H1 (cell line): ENCODE measurements around the gene KSR2. TPM values are rescaled to one million over a fixed set of nuclear protein-coding genes. Genes with fewer than 3 reads are reported as not detected.

Experiments
- CTCF ChIA-PET: fragments of 300-600 bp; sonication (Branson Sonifier 250); formaldehyde crosslinking; loops from one replicate; lab custom pipeline; 2021; ENCODE audit not compliant: partially characterized antibody; lab: Charles Lee
- POLR2A ChIA-PET: fragments of 300-600 bp; sonication (Branson Sonifier 250); formaldehyde crosslinking; loops from one replicate; lab custom pipeline; 2021; ENCODE audit warnings: inconsistent platforms; ENCODE audit not compliant: partially characterized antibody; lab: Charles Lee
- DNase-seq, 2 experiments: peaks; one replicate each; pipeline versions ENCODE4 v3.0.0 to v3.0.0-alpha.2; 2010 to 2022; ENCODE audit warnings: low spot score in 2 of 2, low read depth in 1 of 2, mixed read lengths in 1 of 2
- FAIRE-seq: peaks from 2 replicates; lab custom pipeline; 2011; peaks lifted over from hg19 to GRCh38; lab: Jason Lieb, UNC
- H2AFZ ChIP-seq: 2 replicates; pipeline ENCODE4 v1.8.1; 2012; ENCODE audit warnings: low read length, inconsistent platforms
- H2AK5ac ChIP-seq: 2 replicates; pipeline ENCODE4 v1.6.1; 2013; ENCODE audit warnings: low read depth, low read length
- H2BK120ac ChIP-seq: replicated peaks from 2 replicates; pipeline ENCODE3; 2013; ENCODE audit warnings: low read depth, low read length, inconsistent platforms
- H2BK12ac ChIP-seq: 2 replicates; pipeline ENCODE4 v1.6.1; 2013; ENCODE audit warnings: low read depth, low read length
- H2BK15ac ChIP-seq: 2 replicates; pipeline ENCODE4 v1.6.1; 2013; ENCODE audit warnings: low read length
- H2BK20ac ChIP-seq: 2 replicates; pipeline ENCODE4 v1.6.1; 2013; ENCODE audit warnings: low read length
- H2BK5ac ChIP-seq: 2 replicates; pipeline ENCODE4 v1.6.1; 2013; ENCODE audit warnings: low read depth, low read length
- H3K14ac ChIP-seq: 2 replicates; pipeline ENCODE4 v1.6.1; 2013; ENCODE audit warnings: inconsistent platforms; ENCODE audit not compliant: insufficient read length
- H3K18ac ChIP-seq: 2 replicates; pipeline ENCODE4 v1.6.1; 2013; ENCODE audit warnings: low read length; ENCODE audit errors: extremely low read depth
- H3K23ac ChIP-seq: 2 replicates; pipeline ENCODE4 v1.6.1; 2013; ENCODE audit warnings: inconsistent platforms; ENCODE audit not compliant: insufficient read length
- H3K23me2 ChIP-seq: 2 replicates; pipeline ENCODE4 v1.6.1; 2013; ENCODE audit warnings: low read depth, low read length
- H3K27ac ChIP-seq: 2 replicates; pipeline ENCODE4 v1.6.1; 2011; ENCODE audit warnings: low read depth, low read length, inconsistent platforms
- H3K27me3 ChIP-seq, 4 experiments: replicated peaks in 1 of 4; 1 replicate in 1 of 4; 2 replicates in 3 of 4; pipeline versions ENCODE4 v1.6.1 to v1.8.1; 2011 to 2013; ENCODE audit warnings: low read length in 3 of 4, mild to moderate bottlenecking in 3 of 4, inconsistent platforms in 2 of 4, mixed read lengths in 2 of 4, moderate library complexity in 1 of 4; ENCODE audit not compliant: control insufficient read depth in 3 of 4, insufficient read depth in 3 of 4; ENCODE audit errors: extremely low read depth in 1 of 4
- H3K36me3 ChIP-seq, 4 experiments: 2 replicates each; pipeline versions ENCODE4 v1.6.1 to v1.8.1; 2011 to 2013; ENCODE audit warnings: mild to moderate bottlenecking in 4 of 4, low read length in 3 of 4, moderate library complexity in 2 of 4, control low read depth in 1 of 4, inconsistent platforms in 1 of 4; ENCODE audit not compliant: insufficient read depth in 4 of 4, control insufficient read depth in 2 of 4
- H3K4ac ChIP-seq: replicated peaks from 2 replicates; pipeline ENCODE3; 2013; ENCODE audit warnings: low read length, low read depth, mixed read lengths, inconsistent platforms; ENCODE audit not compliant: insufficient read length
- H3K4me1 ChIP-seq, 4 experiments: replicated peaks in 1 of 4; 1 replicate in 1 of 4; 2 replicates in 3 of 4; pipeline versions ENCODE4 v1.6.1 to v1.8.1; 2011 to 2013; ENCODE audit warnings: low read length in 3 of 4, inconsistent platforms in 2 of 4, mixed read lengths in 1 of 4; ENCODE audit not compliant: insufficient read depth in 4 of 4, control insufficient read depth in 3 of 4
- H3K4me2 ChIP-seq, 2 experiments: 2 replicates each; pipeline versions ENCODE4 v1.6.1 to v1.8.1; 2011 to 2013; ENCODE audit warnings: low read depth in 2 of 2, low read length in 2 of 2, control low read depth in 1 of 2, inconsistent platforms in 1 of 2, mild to moderate bottlenecking in 1 of 2; ENCODE audit not compliant: insufficient read depth in 1 of 2
- H3K4me3 ChIP-seq, 4 experiments: fragments of 200-600, 300-600 bp in 1 of 4; sonication (generic), shearing (Covaris generic), sonication (Bioruptor Twin) in 1 of 4; 2 replicates each; pipeline versions ENCODE4 v1.5.1 to v1.8.1; 2011 to 2016; ENCODE audit warnings: low read length in 4 of 4, low read depth in 3 of 4, control low read depth in 2 of 4, inconsistent platforms in 2 of 4, mild to moderate bottlenecking in 2 of 4, mixed read lengths in 1 of 4, moderate library complexity in 1 of 4; ENCODE audit not compliant: insufficient read depth in 2 of 4; ENCODE audit errors: extremely low read depth in 1 of 4
- H3K56ac ChIP-seq: replicated peaks from 2 replicates; pipeline ENCODE3; 2013; ENCODE audit warnings: low read depth, mild to moderate bottlenecking, mixed read lengths, low read length, inconsistent platforms; ENCODE audit not compliant: insufficient read length
- H3K79me1 ChIP-seq: 2 replicates; pipeline ENCODE4 v1.6.1; 2013; ENCODE audit warnings: low read depth, low read length, control low read depth
- H3K79me2 ChIP-seq, 2 experiments: 2 replicates each; pipeline versions ENCODE4 v1.6.1 to v1.8.1; 2012 to 2013; ENCODE audit warnings: low read length in 2 of 2, mild to moderate bottlenecking in 2 of 2, inconsistent platforms in 1 of 2; ENCODE audit not compliant: insufficient read depth in 2 of 2, control insufficient read depth in 1 of 2
- H3K9ac ChIP-seq, 4 experiments: replicated peaks in 1 of 4; 1 replicate in 1 of 4; 2 replicates in 3 of 4; pipeline versions ENCODE4 v1.6.1 to v1.8.1; 2011 to 2013; ENCODE audit warnings: low read depth in 3 of 4, low read length in 3 of 4, control low read depth in 2 of 4, mild to moderate bottlenecking in 2 of 4, moderate library complexity in 2 of 4, inconsistent platforms in 1 of 4; ENCODE audit errors: extremely low read depth in 1 of 4
- H3K9me3 ChIP-seq, 2 experiments: 2 replicates each; pipeline versions ENCODE4 v1.6.1 to v1.8.1; 2012 to 2013; ENCODE audit warnings: mild to moderate bottlenecking in 2 of 2, moderate library complexity in 2 of 2, control low read depth in 1 of 2, inconsistent platforms in 1 of 2, low read depth in 1 of 2, low read length in 1 of 2, mixed read lengths in 1 of 2; ENCODE audit not compliant: insufficient read depth in 2 of 2
- H4K20me1 ChIP-seq, 2 experiments: replicated peaks in 1 of 2; 2 replicates each; pipeline versions ENCODE3 to v1.8.1; 2011 to 2013; ENCODE audit warnings: inconsistent platforms in 2 of 2, low read length in 2 of 2, mild to moderate bottlenecking in 1 of 2; ENCODE audit not compliant: insufficient read depth in 2 of 2, control insufficient read depth in 1 of 2
- H4K5ac ChIP-seq: 2 replicates; pipeline ENCODE4 v1.6.1; 2013; ENCODE audit warnings: low read length, low read depth, mixed read lengths, inconsistent platforms; ENCODE audit not compliant: insufficient read length
- H4K8ac ChIP-seq: 2 replicates; pipeline ENCODE4 v1.8.0; 2013; ENCODE audit warnings: mild to moderate bottlenecking, moderate library complexity, low read length, inconsistent platforms; ENCODE audit not compliant: insufficient read depth; ENCODE audit errors: extremely low read depth
- H4K91ac ChIP-seq: replicated peaks from 2 replicates; pipeline ENCODE3; 2013; ENCODE audit warnings: low read length, mixed read lengths, inconsistent platforms; ENCODE audit not compliant: insufficient read length
- PHF8 ChIP-seq: fragments of 200-600 bp; sonication (generic); conservative IDR thresholded peaks from 2 replicates; pipeline ENCODE4 v1.7.1; 2012; ENCODE audit warnings: low read depth, mild to moderate bottlenecking, inconsistent platforms, low read length, moderate library complexity
- SP2 ChIP-seq: IDR thresholded peaks from 2 replicates; pipeline ENCODE4 v1.6.1; 2012; ENCODE audit warnings: mild to moderate bottlenecking, low read length, inconsistent platforms
- WGBS, 2 experiments: shearing (Covaris generic) in 1 of 2; methylation state at CpG; one replicate each; pipeline versions ENCODE4 v1.1.6 to v1.1.7; 2013 to 2015; ENCODE audit warnings: low lambda C conversion rate in 2 of 2, mixed read lengths in 2 of 2, inconsistent platforms in 1 of 2, low coverage in 1 of 2, missing lambda C conversion rate in 1 of 2; ENCODE audit not compliant: insufficient replicate concordance in 2 of 2, insufficient coverage in 1 of 2, insufficient read length in 1 of 2; ENCODE audit errors: extremely low coverage in 1 of 2, missing lambda C conversion rate in 1 of 2; 5-methylcytosine and 5-hydroxymethylcytosine counted together
- polyA plus RNA-seq, 7 experiments: library from polyadenylated mRNA; depleted of rRNA in 3 of 7; stranded (reverse) in 5 of 7; unstranded in 2 of 7; fragments of >200 nt in 5 of 7; fragments of 200-250 nt in 2 of 7; gene quantifications; 1 replicate in 5 of 7; 2 replicates in 1 of 7; 4 replicates in 1 of 7; pipeline versions ENCODE4 v1.2.1 to v1.2.3, GENCODE V29; 2011 to 2013; ENCODE audit warnings: missing spikeins in 2 of 7, mixed read lengths in 2 of 7
- total RNA-seq: library from RNA; stranded (reverse); fragmentation: NEBNext Ultra II Directional; extraction: Animal tissue kit (Norgen Biotek cat#: 25700); gene quantifications from 2 replicates; pipeline ENCODE4 v1.2.1, GENCODE V29; 2021

KSR2 gene
- total and polyA plus RNA-seq, 2 of the 8 experiments (the other 6 are each of a cell fraction or from before 2014, with no cell fraction given), result 0.74 to 2.2 TPM

GRCh38 chr12:118011377-118011776, 42.6 kb upstream of the KSR2 start:
- H3K4ac ChIP-seq, result no peak overlapping the region
- no peak for FAIRE-seq
- H2AFZ ChIP-seq, result no peak overlapping the region

More at GRCh38 chr12:118011377-118011776, 42.6 kb upstream of the KSR2 start:
- no peak overlapping the region for H3K9ac ChIP-seq
- H3K23ac ChIP-seq, result no peak overlapping the region
- H4K91ac ChIP-seq, result no peak overlapping the region
- no peaks in the 10 kb centered on the region for H3K79me2 ChIP-seq
- TF ChIP-seq PHF8 (no peak), SP2 (no peak)
- H2BK5ac ChIP-seq, result no peak overlapping the region
- no peak overlapping the region for H3K14ac ChIP-seq
- H3K4me2 ChIP-seq, result no peak overlapping the region
- no peak overlapping the region for H4K5ac ChIP-seq
- no peak overlapping the region for H3K56ac ChIP-seq
- H3K4me1 ChIP-seq, result no peaks in the 10 kb centered on the region
- H3K27ac ChIP-seq, result no peak overlapping the region
- ChIA-PET CTCF (interaction anchor here (0.6 to 1.6 kb wide), 2 partner anchors 154 to 1235 kb away, joined by 3 read pairs; no protein-coding TSS in a partner anchor), POLR2A (no interaction called here)
- no peak for DNase-seq
- no peak overlapping the region for H4K8ac ChIP-seq
- no peak overlapping the region for H2BK20ac ChIP-seq
- no peak overlapping the region for H3K18ac ChIP-seq
- no peaks in the 10 kb centered on the region for H3K9me3 ChIP-seq
- H2AK5ac ChIP-seq, result no peak overlapping the region
- H2BK120ac ChIP-seq, result no peak overlapping the region
- no peaks in the 10 kb centered on the region for H4K20me1 ChIP-seq
- H3K79me1 ChIP-seq, result no peaks in the 10 kb centered on the region
- no peak overlapping the region for H2BK15ac ChIP-seq
- H3K23me2 ChIP-seq, result no peaks in the 10 kb centered on the region
- H3K36me3 ChIP-seq, result no peaks in the 10 kb centered on the region
- H3K27me3 ChIP-seq, result no peaks in the 10 kb centered on the region
- 97% methylated on average over 3 of the region's 3 CpGs; no CpG with 5 or more reads in 1 of the 2 experiments for WGBS, 2 experiments
- H3K4me3 ChIP-seq, result no peak overlapping the region
- H2BK12ac ChIP-seq, result no peak overlapping the region
